ENCODE measurements around the gene GALNT11. TPM values are rescaled to one million over a fixed set of nuclear protein-coding genes. Genes with fewer than 3 reads are reported as not detected.

Gene GALNT11
- total and polyA plus RNA-seq, 9 of the 15 experiments (the other 6 are each of a cell fraction or from before 2014, with no cell fraction given) = 8.2 to 59.5 (median 36.5) TPM

GRCh38 chr7:152025077-152025936, at the start of gene GALNT11 (continued):
- TF ChIP-seq TFAP4 (CRISPR knock-in tag; IDR thresholded peaks at IDR 0.05; ENCODE audit: borderline replicate concordance) = peak; percentile 81
- TF ChIP-seq POLR2AphosphoS5 (IDR thresholded peaks at IDR 0.05; ENCODE audit: control insufficient read depth, insufficient read depth, low read depth, low read length) = peak; percentile 69
- TF ChIP-seq SMARCB1 (IDR thresholded peaks at IDR 0.05; ENCODE audit: insufficient read length, low read depth) = no peak
- TF ChIP-seq TCF7L2 (IDR thresholded peaks at IDR 0.05; ENCODE audit: low read depth, low read length) = no peak
- TF ChIP-seq ATF7 (IDR thresholded peaks at IDR 0.05) = peak; percentile 98
- TF ChIP-seq MEF2A (IDR thresholded peaks at IDR 0.05; ENCODE audit: control insufficient read depth, low read depth, low read length) = no peak
- TF ChIP-seq ZBED1 (IDR thresholded peaks at IDR 0.05) = peak; percentile 69
- TF ChIP-seq TAF1 (IDR thresholded peaks at IDR 0.05; ENCODE audit: control insufficient read depth, extremely low read depth, insufficient read depth, low read length, severe bottlenecking) = peak; percentile 83
- peak; percentile 73 for TF ChIP-seq RNF2 (IDR thresholded peaks at IDR 0.05)
- no peak for TF ChIP-seq TCF15 (CRISPR knock-in tag; IDR thresholded peaks at IDR 0.05)
- no peak for TF ChIP-seq E4F1 (CRISPR knock-in tag; IDR thresholded peaks at IDR 0.05; ENCODE audit: borderline replicate concordance)
- TF ChIP-seq CREB3L1 (IDR thresholded peaks at IDR 0.05; ENCODE audit: borderline replicate concordance, low read depth) = peak; percentile 68; the same call in 1 of the 2 replicates
- TF ChIP-seq BCL6 (CRISPR knock-in tag; IDR thresholded peaks at IDR 0.05) = no peak
- TF ChIP-seq TCF3 (CRISPR knock-in tag; IDR thresholded peaks at IDR 0.05) = 0 out of 2 replicates have a peak, but pooled peaks have one; percentile 4
- TF ChIP-seq GABPB1 (CRISPR knock-in tag; IDR thresholded peaks at IDR 0.05) = peak; percentile 70
- TF ChIP-seq SMARCA5 (IDR thresholded peaks at IDR 0.05) = peak; percentile 96
- TF ChIP-seq, protein P1, sequence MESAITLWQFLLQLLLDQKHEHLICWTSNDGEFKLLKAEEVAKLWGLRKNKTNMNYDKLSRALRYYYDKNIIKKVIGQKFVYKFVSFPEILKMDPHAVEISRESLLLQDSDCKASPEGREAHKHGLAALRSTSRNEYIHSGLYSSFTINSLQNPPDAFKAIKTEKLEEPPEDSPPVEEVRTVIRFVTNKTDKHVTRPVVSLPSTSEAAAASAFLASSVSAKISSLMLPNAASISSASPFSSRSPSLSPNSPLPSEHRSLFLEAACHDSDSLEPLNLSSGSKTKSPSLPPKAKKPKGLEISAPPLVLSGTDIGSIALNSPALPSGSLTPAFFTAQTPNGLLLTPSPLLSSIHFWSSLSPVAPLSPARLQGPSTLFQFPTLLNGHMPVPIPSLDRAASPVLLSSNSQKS (CRISPR knock-in tag; IDR thresholded peaks at IDR 0.05) = no peak
- no peak for TF ChIP-seq NR3C1 (CRISPR knock-in tag; IDR thresholded peaks at IDR 0.05)
- TF ChIP-seq ZC3H4 (CRISPR knock-in tag; IDR thresholded peaks at IDR 0.05; ENCODE audit: borderline replicate concordance) = no peak
- TF ChIP-seq ZBTB43 (CRISPR knock-in tag; IDR thresholded peaks at IDR 0.05) = no peak
